GM18951 (cell line): ENCODE results near the gene HLA-A.
A peak's percentile ranks its signal among the peaks of the same experiment; 100 is the strongest.

ENCODE experiments used
- POLR2A ChIP-seq: IDR thresholded peaks from 4 replicates; pipeline ENCODE4 v1.6.1; 2011; ENCODE audit warnings: mild to moderate bottlenecking; ENCODE audit not compliant: insufficient read length, insufficient read depth; ENCODE audit errors: extremely low read depth
- in situ Hi-C: fragments of 300-500 bp; cut with MboI; formaldehyde crosslinking; loops from one replicate; pipeline ENCODE4 v1.12.0; 2022; ENCODE audit warnings: low sequenced_read_pairs, mixed read lengths, inconsistent platforms; ENCODE audit not compliant: unreplicated experiment

HLA-A gene

DNA sequence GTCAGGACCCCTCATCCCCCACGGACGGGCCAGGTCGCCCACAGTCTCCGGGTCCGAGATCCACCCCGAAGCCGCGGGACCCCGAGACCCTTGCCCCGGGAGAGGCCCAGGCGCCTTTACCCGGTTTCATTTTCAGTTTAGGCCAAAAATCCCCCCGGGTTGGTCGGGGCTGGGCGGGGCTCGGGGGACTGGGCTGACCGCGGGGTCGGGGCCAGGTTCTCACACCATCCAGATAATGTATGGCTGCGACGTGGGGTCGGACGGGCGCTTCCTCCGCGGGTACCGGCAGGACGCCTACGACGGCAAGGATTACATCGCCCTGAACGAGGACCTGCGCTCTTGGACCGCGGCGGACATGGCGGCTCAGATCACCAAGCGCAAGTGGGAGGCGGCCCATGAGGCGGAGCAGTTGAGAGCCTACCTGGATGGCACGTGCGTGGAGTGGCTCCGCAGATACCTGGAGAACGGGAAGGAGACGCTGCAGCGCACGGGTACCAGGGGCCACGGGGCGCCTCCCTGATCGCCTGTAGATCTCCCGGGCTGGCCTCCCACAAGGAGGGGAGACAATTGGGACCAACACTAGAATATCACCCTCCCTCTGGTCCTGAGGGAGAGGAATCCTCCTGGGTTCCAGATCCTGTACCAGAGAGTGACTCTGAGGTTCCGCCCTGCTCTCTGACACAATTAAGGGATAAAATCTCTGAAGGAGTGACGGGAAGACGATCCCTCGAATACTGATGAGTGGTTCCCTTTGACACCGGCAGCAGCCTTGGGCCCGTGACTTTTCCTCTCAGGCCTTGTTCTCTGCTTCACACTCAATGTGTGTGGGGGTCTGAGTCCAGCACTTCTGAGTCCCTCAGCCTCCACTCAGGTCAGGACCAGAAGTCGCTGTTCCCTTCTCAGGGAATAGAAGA, 978 bp downstream of the HLA-A start:
- in situ Hi-C loops, result no loop called here
- no peak for TF ChIP-seq POLR2A

DNA sequence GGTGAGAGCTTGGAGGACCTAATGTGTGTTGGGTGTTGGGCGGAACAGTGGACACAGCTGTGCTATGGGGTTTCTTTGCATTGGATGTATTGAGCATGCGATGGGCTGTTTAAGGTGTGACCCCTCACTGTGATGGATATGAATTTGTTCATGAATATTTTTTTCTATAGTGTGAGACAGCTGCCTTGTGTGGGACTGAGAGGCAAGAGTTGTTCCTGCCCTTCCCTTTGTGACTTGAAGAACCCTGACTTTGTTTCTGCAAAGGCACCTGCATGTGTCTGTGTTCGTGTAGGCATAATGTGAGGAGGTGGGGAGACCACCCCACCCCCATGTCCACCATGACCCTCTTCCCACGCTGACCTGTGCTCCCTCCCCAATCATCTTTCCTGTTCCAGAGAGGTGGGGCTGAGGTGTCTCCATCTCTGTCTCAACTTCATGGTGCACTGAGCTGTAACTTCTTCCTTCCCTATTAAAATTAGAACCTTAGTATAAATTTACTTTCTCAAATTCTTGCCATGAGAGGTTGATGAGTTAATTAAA, 3.0 kb downstream of the HLA-A start:
- in situ Hi-C loops, result no loop called here
- no peak for TF ChIP-seq POLR2A

DNA sequence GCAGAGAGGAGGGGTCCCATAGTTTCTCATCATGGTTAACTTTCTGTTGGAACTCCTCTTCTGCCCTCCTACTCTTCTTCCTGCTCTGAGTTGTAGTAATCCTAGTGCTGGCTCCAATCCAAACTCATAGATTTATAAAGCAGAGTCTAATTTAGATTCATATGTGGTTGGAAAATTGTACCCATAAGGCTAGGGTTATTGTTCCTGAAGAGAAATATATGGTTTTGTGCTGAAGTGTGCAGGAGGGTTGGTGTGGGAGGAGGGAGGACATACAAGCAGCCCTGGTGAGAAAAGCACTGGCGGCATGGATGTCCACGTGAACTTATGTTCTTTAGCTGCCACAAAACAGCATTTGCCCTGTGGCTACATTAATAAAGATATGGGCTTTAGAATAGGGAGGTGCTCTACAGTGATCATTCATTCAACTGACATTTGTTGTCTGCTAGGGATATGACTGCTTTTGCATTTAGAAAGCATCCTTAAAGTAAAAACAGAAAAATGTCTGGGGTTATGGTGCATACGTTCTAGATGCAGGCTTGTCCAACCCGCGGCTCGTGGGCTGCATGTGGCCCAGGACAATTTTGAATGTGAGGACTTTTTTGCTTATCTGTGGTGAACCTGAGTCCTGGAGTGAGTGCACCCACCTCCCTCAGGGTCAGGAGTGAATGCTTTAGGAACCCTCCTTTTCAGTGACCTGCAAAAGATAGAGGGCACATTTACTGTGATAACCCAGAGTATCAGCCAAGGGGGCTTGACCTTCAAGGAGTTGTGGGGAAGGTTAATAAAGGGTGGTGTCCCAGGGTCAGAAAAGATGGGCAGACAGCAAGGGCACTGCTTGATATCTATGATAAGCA, 4.1 kb downstream of the HLA-A start:
- in situ Hi-C loops, result no loop called here
- no peak for TF ChIP-seq POLR2A

DNA sequence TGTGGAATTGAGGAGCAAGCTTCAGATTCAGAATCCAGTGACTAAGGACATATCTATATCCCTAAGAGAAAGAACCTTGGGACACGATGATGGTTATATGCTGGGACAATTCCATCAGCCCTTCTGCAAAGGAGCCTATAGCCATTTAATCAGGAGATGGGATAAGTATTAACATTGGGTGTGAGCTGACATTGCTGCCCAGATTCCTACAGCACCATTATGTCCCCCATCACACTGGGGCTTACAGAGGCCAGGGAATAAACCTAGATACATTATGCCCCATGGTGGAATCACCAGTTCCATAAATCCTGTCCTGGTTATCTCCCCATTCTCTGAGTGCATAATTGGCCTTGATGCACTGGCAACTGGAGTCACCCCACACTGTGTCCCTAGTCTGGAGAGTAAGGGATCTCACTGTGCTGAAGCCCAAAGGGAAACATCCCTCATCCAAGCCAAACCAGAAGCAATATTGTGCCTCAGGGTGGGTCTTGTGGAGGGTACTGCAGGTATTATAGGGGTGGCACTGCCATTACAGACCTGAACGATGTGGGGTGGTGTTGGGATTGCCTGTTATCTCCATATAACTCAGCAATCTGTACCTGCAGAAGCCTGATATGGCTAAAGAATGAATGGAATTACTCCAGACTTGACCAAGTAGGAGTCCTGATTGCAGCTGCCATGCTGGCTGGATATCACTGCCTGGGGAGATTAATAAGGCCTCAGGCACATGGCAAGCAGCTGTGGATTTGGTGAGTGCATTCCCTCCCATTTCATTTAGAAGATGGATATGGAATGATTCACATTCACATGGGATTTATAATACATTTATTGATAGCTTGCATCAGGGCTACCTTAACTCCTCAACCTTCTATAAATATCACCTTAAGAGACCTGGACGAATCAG, 5.0 kb downstream of the HLA-A start:
- peak; percentile 25 for TF ChIP-seq POLR2A
- in situ Hi-C loops, result no loop called here

DNA sequence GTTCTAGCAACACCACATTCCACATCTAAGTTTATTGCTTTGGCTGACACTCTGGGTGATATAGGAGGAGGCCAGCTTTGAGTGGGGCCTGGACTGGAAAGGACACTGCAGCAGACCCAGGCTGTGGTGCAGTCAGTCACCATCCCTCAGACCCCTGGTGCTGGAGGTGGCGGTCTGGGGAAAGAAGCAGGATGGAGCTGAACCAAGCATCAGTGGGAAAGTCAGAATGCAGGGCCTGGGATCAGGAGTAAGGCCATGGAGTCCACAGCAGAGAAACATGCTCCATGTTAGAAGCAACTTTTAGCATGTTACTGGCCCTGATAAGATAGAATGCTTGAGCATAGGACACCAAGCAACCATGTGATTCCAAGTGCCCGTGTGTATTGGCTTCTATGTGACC, 5.9 kb downstream of the HLA-A start:
- in situ Hi-C loops, result no loop called here
- TF ChIP-seq POLR2A, result peak; percentile 12

DNA sequence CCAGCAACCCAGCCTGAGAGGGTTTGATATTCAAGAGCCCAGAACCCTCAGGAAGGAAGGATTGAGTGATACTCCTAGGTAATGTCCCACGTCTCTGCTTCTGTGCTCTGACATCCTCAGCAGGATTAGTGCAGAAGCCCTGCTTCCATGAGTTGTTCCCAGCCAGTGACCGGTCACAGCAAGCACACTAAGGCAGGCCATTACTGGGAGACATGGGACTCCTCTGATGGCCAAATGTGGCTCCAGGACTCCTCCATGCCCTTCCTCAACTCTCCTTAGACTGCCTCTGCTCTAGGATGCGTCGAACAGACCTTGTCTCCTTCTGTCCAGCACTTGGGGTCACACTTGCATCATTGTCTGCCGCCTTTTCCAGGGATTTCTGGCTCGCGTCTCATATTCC, 7.6 kb downstream of the HLA-A start:
- no peak for TF ChIP-seq POLR2A
- in situ Hi-C loops, result loop anchor here (5.0 kb wide), 1 partner anchor 153 kb away; no protein-coding TSS in a partner anchor

DNA sequence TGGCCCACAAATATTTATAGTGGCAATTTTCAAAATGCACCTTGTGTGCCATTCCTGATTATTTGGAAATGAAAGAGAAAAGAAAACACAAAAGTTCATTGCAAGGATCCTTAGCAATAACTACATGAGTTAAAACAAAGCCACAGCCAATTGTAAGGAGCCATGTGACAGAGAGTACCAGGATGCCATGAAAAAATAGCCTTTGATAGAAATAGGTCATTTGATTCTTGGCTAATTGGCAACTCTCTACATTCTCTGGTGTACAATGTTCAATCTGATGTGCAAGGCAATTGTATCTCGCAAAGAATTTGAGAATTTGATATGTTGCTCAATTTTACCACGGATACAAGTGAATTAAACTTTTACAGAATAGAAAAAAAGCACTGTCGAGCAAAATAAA, 9.6 kb downstream of the HLA-A start:
- in situ Hi-C loops, result loop anchor here (5.0 kb wide), 1 partner anchor 155 kb away; no protein-coding TSS in a partner anchor

DNA sequence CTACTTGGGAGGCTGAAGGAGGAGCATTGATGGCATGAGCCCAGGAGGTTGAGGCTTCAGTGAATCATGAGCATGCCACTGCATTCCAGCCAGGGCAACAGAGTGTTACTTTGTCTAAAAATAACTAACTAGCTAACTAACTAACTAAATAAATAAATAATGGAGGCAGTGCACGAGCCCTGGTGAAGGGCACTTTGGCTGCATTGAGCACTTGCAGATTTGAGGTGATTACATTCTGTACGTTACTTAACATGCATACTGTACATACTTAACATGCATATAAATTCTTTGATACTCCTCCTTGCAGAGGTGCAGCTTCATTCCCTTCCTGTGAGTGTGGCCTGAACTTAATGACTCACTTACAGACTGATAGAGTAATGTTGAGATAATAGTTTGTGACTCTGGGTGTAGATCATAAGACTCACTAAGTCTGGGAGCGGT, 10.7 kb downstream of the HLA-A start:
- in situ Hi-C loops, result loop anchor here (5.0 kb wide), 1 partner anchor 156 kb away; no protein-coding TSS in a partner anchor

More for the DNA sequence above, 9.6 kb downstream of the HLA-A start:
- TF ChIP-seq POLR2A, result no peak

DNA sequence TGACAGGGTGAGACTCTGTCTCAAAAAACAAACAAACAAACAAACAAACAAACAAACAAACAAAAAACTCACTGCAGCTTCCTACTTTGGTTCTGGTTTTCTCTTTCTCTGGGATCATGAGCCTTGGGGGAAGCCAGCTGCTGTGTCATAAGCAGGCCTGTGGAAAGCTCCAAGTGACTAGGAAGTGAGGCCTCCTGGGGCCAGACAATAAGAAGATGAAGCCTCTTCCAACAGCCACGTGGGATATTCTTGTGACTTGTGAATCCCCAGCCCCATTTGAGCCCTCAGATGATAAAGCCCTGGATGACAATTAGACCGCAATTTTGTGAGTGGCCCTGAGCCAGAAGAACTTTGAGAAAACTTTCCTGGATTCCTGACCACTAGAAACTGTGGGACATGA, 11.4 kb downstream of the HLA-A start:
- in situ Hi-C loops, result loop anchor here (5.0 kb wide), 1 partner anchor 156 kb away; no protein-coding TSS in a partner anchor
- no peak for TF ChIP-seq POLR2A

More for the DNA sequence above, 10.7 kb downstream of the HLA-A start:
- no peak for TF ChIP-seq POLR2A

DNA sequence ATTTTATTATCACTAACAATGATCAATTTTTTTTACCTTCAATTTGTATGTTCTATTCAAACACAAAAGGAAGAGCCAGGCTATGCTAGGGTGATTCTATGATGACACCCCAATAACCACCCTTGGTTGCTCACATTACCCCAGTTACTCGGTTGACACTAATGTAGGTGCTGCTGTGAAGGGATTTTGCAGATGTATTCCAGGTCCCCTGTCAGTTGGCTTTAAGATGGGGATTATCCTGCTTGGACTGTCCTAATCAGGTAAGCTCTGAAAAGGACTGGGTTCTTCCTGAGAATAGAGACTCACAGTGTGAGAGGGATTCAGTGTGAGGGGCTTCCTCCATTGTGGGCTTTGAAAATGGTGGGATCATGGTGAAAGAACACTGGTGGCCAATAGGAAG, 11.9 kb downstream of the HLA-A start:
- TF ChIP-seq POLR2A, result no peak
- in situ Hi-C loops, result loop anchor here (5.0 kb wide), 1 partner anchor 157 kb away; no protein-coding TSS in a partner anchor

DNA sequence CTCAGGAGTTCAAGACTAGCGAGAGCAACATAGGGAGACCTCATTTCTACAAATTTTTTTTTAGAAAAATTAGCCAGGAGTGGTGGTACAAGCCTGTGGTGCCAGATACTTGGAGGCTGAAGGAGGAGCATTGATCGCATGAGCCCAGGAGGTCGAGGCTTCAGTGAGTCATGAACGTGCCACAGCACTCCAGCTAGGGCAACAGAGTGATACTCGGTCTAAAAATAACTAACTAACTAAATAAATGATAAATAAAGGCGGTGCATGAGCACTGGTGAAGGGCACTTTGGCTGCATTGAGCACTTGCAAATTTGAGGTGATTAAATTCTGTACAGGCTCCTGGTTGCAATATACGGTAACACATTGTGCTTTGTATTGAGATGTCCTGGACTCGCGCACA, 13.5 kb downstream of the HLA-A start:
- in situ Hi-C loops, result loop anchor here (5.0 kb wide), 1 partner anchor 83 kb away; no protein-coding TSS in a partner anchor
- no peak for TF ChIP-seq POLR2A

DNA sequence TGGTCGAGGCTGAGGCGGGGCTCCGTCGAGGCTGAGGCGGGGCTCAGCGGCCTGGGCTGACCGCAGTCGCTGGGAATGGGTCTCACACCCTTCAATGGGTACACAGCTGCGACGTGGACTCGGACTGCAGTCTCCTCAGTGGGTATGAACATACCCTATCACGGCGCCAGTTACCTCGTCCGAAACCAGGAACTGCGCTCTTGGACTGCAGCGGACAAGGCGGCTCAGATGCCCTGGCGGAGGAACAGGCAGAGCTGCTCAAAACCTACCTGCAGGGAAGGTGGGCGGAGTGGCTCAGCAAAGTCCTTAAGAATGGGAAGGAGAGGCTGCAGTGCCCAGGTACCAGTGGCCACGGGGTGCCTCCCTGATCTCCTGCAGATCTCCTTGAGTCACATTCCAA, 14.2 kb downstream of the HLA-A start:
- no peak for TF ChIP-seq POLR2A
- in situ Hi-C loops, result loop anchor here (5.0 kb wide), 1 partner anchor 84 kb away; no protein-coding TSS in a partner anchor

DNA sequence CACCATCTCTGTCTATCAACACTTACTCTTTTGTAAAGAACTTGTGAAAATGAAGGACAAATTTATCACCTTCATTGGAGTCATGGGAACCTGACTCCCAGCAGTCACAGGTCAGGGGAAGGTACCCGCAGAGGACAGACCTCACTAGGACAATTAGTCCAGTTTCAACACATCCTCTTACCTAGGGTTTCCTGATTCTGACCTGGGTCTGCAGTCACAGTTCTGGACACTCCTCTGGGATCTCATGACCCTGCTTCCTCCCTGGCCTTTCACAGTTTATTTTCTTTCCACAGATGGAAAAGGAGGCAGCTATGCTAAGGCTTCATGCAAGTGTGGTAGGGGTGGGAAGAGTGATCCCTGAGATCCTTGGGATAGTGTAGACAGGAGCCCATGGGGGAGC, 15.7 kb downstream of the HLA-A start:
- in situ Hi-C loops, result loop anchor here (5.0 kb wide), 1 partner anchor 86 kb away; no protein-coding TSS in a partner anchor
- TF ChIP-seq POLR2A, result no peak
